GM20431 (cell line): ENCODE results near the gene RPTOR.

Experiments used
- in situ Hi-C: fragments of 300-500 bp; cut with MseI, MboI; formaldehyde crosslinking; loops from one replicate; pipeline ENCODE4 v1.15.0; 2020; ENCODE audit warnings: low sequenced_read_pairs; ENCODE audit not compliant: unreplicated experiment

Gene RPTOR

DNA sequence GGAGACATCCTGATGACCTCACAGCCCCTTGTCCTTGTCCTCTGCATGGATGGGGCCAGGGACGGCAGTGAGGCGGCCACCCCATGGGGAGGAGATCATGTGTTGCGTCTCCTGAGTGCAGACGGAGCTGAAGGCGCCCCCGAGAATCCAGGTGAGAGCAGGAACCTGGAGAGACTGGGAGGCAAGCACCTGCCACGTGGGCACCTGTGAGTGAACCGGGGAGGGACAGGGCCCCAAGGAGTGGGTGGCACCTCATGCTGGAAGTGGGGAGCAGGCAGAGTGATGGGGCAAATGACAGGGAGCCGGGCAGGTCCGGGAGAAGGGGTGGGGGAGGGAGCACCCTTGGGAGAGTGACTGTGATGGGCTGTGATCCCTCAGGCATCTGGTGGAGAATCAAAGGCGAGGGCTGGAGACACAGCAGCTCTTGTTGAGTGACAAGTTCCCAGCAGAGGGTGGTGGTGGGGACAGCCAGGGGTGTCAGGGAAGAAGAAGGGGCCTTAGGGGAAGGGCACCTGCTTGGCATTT is 272.7 kb downstream of the RPTOR start:
- in situ Hi-C loops = no loop called here

DNA sequence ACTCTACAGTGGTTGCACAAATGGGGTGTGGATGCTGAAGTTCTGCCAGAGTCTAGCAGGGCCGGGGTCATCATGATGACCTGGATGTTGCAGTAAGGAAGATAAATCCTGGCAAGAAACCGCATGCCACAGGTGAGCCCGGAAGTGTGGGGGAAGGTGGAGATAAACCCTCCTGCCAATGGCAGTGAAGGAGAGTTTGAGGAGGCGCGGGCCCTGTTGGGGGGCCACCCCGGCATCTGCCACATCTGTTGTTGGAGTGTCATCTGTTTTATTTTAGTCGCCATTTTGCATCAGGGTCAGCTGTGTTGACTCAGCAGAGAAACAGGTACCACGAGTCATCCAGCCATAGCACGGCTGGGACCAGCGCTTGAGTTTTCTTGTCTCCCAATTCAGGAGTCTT is 273.2 kb downstream of the RPTOR start:
- in situ Hi-C loops = no loop called here

DNA sequence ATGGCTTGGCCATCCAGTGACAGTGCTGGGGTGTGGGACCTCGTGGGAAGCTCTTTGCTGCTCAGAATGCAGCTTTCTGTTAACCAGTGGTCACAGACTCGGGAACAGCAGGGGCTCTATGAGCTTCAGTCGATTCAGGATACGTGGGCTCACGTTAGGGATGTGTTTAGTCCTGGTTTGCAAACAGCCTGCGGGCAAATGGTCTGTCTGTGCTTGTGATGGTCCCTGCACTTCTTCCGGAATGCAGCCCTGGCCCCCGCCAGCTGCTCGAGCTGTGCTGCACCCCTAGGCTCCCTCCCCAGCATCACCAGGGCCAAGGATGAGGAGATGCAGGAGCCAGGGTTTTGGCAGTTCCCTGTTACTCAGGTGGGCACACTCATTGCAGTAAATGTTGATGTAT is 274.2 kb downstream of the RPTOR start:
- in situ Hi-C loops = no loop called here

DNA sequence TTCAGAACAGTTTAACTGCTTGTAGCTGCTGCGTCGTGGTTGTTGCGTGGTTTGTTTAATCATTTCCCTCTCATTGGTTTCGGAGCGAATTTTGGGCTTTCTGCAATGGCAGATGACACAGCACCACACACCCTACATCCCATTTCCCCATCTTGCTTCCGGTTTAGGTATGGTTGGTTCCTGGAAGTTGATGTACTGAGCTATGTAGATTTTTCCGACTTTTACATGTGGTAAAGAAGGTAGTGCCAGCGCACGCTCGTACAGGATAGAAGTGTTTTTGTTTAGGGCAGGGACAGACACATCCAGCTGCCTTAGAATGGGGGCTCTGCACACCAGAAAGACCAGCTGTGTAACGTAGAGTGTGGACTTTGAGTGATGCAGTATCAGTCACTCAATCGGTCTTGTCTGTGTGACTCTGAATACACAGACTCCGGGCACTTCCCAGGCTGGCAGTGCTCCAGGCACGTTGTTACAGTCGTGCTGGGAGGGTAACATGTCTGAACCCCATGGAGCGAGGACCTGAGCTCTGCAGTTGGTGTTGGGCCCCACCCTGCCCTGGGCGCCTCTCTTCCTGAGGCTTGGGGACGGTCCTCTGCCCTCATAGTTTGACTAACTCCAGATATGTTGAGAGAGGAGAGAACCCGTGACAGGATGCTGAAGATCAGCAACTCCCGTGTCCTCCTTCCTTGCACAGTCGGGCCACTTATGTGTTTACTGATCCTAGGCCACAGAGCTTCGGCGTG is 275.0 kb downstream of the RPTOR start:
- in situ Hi-C loops = no loop called here

DNA sequence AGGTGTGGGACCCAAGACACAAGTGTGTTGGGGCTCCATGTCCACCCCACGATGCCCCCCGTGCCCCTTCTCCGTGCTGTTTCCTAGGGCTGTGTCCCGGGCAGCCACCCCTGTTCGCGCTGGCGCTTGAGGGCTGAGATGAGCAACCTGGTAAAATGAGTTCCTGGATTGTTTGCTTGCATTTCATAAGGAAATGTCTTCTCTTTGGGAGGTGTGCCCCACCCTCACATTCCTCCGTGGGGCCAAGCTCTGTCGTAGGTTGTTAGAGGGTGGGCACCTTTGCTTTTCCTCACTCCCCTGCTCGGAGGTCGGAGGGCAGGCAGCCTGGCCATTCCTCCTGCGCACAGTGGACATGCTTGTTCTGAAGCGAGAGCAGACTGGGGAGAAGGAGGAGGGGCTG is 275.7 kb downstream of the RPTOR start:
- in situ Hi-C loops = no loop called here

DNA sequence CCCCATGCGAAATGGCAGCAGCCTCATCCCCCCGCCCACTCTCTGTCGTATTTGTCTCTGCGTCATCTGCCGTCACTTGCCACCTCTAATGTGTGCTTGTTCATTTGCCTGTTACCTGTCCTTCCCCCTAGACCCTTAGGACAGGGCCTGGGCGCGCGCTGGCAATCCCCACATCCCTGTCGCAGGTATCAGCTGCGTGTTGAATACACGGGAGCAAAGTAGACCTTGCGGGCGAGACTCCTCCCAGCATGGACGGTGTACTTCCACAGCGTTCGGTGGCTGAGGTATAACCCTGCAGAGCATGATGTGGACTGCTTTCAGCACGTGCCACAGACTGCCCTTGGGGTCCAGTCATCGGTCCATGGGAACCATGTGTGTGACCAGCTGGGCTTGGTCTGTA is 276.9 kb downstream of the RPTOR start:
- in situ Hi-C loops = no loop called here

DNA sequence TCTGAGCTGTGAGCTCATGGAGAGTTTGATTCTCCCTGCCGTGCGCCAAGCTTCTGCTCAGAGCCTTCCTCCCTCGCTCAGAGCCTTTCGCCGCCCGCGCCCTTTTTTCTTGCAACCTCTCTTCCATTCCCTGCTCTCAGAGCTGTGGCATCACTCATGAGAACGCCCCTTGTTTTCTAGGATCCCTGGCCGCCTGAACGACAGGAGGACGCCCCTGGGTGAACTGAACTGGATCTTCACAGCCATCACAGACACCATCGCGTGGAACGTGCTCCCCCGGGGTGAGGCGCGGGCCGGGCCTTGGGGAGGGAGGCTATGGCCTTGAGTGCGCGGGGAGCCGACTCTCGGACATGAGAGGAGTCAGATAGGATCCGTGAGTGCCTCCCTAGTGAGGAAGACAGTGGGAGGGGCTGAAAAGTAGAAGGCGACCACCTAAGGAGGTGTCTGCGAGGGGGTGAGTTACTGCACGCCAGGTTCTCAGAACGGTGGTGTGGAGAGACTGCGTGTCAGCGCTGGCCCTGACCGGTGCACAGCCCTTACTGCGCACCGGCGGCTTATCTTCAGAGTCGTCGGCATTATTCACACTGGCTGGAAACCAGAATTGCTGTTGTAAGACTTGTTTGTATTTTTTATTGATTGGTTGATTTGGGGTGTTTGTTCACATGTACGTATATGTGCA is 277.5 kb downstream of the RPTOR start:
- in situ Hi-C loops = no loop called here

DNA sequence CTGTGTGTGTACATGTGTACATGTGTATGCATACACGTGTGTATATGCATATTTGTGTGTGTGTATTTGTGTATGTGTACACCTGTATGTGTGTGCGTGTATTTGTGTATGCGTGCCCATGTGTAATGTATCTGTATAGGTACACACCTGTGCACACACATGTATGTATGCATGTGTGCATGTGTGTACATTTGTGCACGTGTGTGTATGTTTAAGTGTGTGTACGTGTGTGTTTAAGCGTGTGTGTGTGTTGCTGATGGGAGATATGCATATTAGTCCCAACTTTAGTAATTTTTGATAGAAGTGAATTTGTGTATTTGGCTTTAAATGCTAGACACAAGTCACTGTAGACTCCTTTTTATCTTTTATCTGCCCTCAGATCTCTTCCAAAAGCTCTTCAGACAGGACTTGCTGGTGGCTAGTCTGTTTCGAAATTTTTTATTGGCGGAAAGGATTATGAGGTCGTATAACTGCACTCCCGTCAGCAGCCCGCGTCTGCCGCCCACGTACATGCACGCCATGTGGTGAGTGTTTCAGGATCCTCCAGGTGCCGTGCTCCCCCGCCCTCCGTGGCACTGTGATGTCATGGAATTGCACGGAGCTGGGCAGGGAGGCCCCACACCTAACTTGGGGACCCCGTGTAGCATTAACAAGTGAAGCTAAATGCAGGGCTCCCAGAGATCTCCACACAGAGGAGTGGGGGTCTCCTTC is 278.2 kb downstream of the RPTOR start:
- in situ Hi-C loops = no loop called here

DNA sequence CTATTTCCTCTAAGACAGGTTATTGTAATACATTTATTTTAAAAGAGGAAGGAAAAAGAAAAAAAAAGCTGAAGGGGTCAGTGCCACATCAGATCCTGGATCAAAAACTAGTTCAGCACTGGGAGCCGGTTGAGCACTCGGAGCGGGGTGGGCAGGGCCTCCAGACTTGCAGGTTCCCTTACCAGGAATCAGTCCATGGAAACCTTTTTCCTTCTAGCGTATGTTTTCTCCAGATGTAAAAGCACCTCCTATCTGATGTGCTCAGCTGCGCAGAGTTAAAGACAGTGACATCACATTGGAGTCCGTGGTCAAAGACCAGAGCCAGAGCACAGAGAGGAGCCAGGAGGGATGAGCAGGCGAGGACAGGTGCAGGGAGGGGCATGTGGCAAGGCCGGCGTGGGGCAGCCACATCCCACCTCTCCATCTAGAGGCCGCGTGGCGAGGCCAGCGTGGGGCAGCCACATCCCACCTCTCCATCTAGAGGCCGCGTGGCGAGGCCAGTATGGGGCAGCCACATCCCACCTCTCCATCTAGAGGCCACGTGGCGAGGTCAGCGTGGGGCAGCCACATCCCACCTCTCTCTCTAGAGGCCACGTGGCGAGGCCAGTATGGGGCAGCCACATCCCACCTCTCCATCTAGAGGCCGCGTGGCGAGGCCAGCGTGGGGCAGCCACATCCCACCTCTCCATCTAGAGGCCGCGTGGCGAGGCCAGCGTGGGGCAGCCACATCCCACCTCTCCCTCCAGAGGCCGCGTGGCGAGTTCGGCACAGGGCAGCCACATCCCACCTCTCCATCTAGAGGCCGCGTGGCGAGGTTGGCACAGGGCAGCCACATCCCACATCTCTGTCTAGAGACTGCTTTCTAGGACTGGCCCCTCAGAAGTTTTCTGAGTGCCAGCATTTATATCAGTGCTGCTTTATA is 280.2 kb downstream of the RPTOR start:
- in situ Hi-C loops = no loop called here

DNA sequence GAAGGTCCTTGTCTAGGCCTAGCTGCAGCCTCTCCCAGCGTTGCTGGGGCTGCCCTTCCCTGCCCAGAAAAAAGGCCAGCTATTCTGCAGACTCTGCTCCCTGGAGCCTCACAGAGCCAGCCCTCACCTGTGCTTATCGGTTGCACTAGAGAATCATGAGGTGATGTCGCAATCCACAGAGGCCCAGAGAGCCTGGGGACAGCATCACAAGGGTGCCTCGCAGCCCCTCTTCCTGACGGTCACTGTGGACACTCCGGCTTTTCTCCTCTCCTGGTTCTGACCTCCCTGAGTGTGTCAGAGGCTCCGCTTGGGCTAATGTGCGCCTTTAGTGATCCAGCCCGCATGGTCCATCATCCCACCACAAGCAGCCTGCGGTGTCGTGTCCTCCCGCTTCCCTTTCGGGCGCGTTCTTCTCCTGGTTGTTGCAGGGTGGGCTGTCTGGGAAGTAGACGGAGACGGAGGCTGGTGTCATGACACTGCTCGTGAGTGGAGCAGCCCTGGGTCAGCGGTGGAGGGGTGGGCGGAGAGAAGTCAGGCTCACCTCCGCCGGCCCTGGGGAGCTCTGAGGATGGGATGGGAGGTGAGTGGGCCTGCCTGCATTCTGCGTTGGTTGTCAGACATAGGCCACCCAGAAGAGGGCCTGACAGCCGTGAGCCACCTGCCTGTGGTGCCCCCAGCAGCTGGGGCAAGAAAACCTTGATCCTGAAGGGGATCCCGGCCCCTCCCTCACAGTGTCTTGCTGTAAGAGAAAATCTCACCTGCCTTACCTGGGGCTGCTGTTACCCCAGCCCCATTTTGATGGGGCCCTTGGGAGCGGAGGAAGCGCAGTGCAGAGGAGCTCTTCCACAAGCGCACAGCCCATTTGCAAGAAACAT is 281.1 kb downstream of the RPTOR start:
- in situ Hi-C loops = no loop called here

DNA sequence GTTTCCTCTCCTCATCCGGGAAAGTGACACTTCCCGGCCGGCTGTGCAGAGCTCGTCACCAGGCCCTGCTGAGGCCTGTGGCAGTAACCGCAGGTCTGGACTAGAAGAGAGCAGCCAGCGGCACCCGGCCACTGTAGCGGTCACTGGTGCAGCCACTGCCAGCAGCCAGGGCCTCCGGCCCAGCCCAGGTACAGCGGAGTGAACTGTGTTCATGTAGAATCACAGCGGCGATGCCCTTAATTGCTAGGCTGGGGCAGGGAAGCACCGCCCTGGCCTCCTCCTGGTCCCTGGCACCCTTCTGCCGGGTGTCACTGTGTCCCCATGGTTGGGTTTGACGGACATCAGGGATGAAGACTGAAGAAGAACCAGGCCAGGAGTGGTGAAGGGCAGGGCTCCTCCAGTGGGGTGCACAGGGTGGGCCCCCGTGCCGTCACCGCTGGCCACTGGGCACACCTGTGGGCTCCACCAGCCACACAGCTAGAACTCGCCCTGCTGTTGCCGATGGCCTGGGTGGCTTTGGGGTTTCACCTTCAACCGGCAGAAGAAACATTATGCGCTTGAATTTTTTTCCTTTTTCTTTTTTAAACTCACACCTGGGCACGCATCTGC is 281.8 kb downstream of the RPTOR start:
- in situ Hi-C loops = no loop called here

DNA sequence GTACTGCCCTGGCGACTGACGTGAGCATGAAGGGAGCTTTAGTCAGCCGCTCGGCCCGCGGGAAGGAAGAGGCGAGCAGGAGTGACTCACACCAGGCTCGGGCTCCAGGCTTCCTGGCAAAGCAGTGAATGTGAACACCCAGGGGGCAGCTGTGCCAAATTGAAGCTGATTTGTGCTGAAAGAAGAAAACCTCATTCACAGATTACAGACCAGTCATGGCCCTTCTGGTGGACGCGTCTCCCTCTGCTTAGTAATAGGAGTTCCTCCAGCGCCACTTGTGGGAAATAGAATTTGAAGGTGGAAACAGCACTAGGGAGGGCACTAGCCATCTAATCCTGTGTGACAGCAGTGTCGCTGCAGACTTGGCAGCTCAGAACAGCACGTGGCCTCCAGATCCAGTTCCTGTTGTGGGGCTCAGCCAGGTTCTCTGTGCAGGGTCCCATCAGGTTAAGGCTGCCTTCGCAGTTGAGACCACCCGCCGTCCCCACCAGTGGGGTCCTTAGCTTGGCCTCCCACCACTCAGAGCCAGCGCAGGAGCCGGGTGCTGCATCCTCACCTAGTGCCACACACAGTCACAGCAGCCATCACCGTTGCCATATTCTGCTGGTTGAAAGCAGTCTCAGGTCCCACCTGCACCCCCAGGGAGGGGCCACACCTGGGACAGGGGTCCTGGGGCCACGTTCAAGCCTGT is 282.5 kb downstream of the RPTOR start:
- in situ Hi-C loops = no loop called here

DNA sequence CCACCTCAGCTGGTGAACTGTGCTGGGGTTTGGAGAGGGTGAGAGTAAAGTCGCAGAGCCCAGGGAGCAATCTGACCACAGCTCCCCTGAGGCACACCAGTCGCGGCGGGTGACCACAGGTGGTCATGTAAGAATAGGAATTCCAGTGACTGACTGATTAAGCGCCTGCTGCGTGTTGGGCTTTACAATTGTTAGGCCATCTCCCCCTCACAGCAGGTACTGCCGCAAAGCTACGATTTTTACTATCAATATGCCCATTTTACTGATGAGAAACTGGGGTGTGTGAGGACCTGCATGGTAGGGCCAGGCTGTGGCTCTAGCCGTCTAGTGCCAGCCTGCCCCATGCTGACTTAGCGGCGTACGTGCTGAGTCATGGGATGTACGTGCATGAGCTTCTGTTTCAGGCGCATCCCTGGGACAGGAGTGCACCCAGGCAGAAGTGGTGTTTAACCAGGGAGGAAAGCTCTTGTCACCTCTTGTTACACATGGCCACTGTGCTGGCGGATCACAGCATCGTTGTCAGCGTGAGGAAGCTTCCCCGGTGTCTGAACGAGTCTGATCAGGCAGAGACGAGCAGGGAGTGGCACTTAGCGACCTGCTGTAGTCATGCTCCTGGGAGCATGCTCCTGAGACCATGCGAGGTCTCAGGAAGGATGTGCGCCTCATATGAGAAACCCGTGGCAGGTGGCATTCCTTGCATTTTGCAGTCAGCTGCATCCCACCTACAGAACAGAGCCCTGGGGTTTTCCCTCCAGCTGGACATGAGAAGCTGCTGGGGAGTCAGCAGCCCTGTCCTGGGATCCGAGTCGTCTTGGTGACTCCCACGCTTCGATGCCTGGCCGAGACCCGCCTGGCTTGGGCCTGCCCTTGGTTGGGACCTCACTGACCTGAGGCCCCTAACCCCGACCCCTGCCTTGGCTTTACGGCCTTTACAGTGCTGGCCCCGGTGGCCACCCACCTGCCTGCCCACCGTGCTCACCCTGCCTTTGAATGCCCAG is 283.3 kb downstream of the RPTOR start:
- in situ Hi-C loops = no loop called here

DNA sequence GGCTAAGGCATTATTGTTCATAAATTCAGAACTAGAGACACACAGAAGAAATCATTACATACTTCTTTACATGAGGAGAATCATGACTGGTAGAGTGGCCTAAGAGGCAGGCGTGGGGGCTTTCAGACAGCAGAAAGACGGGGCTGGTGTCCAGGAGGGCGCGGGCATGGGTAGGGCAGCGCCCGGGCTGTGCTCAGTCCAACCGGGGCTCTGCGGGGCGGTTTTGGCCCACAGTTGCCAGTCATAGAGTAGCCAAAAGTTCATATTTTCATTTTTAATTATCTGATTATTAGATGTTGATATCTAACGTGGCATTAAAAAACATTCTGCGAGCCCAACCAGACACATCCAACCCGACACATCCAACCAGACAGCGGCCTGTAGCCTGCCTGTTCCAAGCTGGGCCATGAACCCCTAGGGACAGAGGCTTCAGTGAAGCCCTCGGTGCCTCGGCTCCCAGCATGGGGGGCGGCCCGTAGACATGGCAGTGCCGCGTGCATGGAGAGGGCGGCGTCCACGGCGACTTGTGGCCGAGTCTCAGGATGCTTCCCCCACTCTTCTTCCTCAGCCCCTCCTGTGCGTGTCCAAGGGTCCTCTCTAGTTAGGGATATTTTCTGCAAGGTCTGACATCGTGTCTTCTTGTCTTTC is 284.7 kb downstream of the RPTOR start:
- in situ Hi-C loops = no loop called here

DNA sequence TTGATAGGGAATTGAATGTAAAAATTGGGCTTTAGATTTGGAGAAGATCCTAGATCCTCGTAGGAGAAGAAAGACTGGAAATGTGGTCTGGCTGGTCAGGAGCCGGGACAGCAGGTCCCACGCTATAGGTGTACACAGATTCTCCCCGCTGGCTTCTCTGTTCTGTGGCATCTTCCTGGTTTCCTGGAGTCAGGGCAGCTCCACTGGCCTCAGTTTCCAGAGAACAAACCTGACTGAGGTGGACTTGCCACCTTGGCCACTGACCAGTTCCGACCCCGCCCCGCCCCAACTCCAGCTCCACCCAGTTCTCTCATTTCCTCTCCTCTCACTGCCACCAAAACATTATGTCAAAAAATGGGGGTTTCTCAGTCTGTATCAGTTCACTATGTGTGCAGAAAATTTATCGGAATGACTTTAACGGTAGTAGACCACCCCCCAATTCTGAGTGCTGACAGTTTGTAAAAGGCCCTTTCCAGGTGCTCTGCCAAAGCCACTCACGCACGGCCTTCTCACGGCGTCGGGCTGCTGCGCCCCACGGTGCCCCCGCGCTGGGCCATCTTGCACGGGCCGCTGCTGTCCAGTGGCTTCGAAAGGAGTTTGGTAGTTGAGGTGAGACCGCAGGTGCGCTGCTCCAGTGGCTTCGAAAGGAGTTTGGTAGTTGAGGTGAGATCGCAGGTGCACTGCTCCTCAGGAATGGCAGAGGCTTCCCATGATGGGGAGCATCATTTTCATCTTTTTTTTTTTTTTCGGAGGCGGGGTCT is 285.6 kb downstream of the RPTOR start:
- in situ Hi-C loops = no loop called here

DNA sequence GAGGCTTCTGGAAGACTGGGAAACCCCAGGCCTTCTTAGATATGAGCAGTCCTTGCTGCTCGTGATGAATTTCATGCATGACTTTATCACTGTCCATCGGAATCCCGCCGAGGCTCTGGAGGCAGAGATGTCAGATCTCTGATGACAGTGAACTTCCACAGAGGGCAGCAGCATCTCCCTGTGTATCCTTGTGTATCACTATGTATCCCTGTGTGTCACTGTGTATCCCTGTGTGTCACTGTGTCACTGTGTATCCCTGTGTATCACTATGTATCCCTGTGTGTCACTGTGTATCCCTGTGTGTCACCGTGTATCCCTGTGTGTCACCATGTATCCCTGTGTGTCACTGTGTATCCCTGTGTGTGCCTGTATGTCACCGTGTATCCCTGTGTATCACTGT is 286.9 kb downstream of the RPTOR start:
- in situ Hi-C loops = no loop called here
